Stimulated activated naive CD8-positive, alpha-beta T cell treated with anti-CD3 and anti-CD28 coated beads, Interleukin-15, amount 100 ng/mL, for 72 hours (primary cell): Measurements from ENCODE around the gene IGSF9.

Experiments
- ATAC-seq: fragments of 150-1000 bp; cut with Tn5 transposase; 2 replicates; pipeline ENCODE4 v1.10.0; 2021; ENCODE audit warnings: mild to moderate bottlenecking, moderate library complexity
- DNase-seq, 2 donors: peaks; one replicate each; pipeline ENCODE4 v3.0.0; 2021 to 2022
- H3K27ac Mint-ChIP-seq, 2 donors: one replicate each; pipeline ENCODE4 v1.8.0; 2022; ENCODE audit warnings: mild to moderate bottlenecking in 2 of 2, mixed read lengths in 2 of 2, moderate library complexity in 2 of 2
- H3K27me3 Mint-ChIP-seq: one replicate; pipeline ENCODE4 v1.8.0; 2022; ENCODE audit warnings: mixed read lengths
- H3K4me1 Mint-ChIP-seq: one replicate; pipeline ENCODE4 v1.8.0; 2022; ENCODE audit warnings: mild to moderate bottlenecking, mixed read lengths
- H3K4me3 Mint-ChIP-seq, 2 donors: one replicate each; pipeline ENCODE4 v1.8.0; 2022; ENCODE audit warnings: mild to moderate bottlenecking in 2 of 2, mixed read lengths in 2 of 2, moderate library complexity in 1 of 2
- H3K9me3 Mint-ChIP-seq, 2 donors: one replicate each; pipeline ENCODE4 v1.8.0; 2022; ENCODE audit warnings: mixed read lengths in 2 of 2

IGSF9 gene

GRCh38 chr1:159932296-159933285, 12.8 kb downstream of the IGSF9 start:
- ATAC-seq (no peak), DNase-seq (no peak)
- Mint-ChIP-seq H3K9me3 (no peaks in the 10 kb centered on the region), H3K27me3 (no peaks in the 10 kb centered on the region), H3K27ac (peak overlapping the region in 1 of 2 donors; percentile 19), H3K4me1 (peaks cover 11% of the 10 kb centered on the region), H3K4me3 (no peak overlapping the region)

GRCh38 chr1:159931795-159932173, 13.6 kb downstream of the IGSF9 start:
- no peak for DNase-seq
- no peak for ATAC-seq
- peaks cover 16% of the 10 kb centered on the region for H3K4me1 Mint-ChIP-seq
- H3K4me3 Mint-ChIP-seq: no peak overlapping the region
- no peaks in the 10 kb centered on the region for H3K9me3 Mint-ChIP-seq
- no peak overlapping the region for H3K27ac Mint-ChIP-seq
- no peaks in the 10 kb centered on the region for H3K27me3 Mint-ChIP-seq

GRCh38 chr1:159931101-159931794, 14.2 kb downstream of the IGSF9 start:
- Mint-ChIP-seq H3K27ac (peak overlapping the region in 1 of 2 donors; percentile 84), H3K27me3 (no peaks in the 10 kb centered on the region), H3K9me3 (no peaks in the 10 kb centered on the region), H3K4me1 (peaks cover 19% of the 10 kb centered on the region), H3K4me3 (no peak overlapping the region)
- ATAC-seq: no peak
- no peak for DNase-seq

GRCh38 chr1:159930634-159931033, 14.8 kb downstream of the IGSF9 start:
- H3K27me3 Mint-ChIP-seq: no peaks in the 10 kb centered on the region
- no peaks in the 10 kb centered on the region for H3K9me3 Mint-ChIP-seq
- DNase-seq (no peak), ATAC-seq (no peak)
- peak overlapping the region in 1 of 2 donors; percentile 84 for H3K27ac Mint-ChIP-seq
- peaks cover 22% of the 10 kb centered on the region for H3K4me1 Mint-ChIP-seq
- H3K4me3 Mint-ChIP-seq: no peak overlapping the region

GRCh38 chr1:159930216-159930615, 15.2 kb downstream of the IGSF9 start:
- DNase-seq (no peak), ATAC-seq (no peak)
- H3K4me1 Mint-ChIP-seq: peaks cover 26% of the 10 kb centered on the region
- H3K9me3 Mint-ChIP-seq: no peaks in the 10 kb centered on the region
- no peaks in the 10 kb centered on the region for H3K27me3 Mint-ChIP-seq
- no peak overlapping the region for H3K4me3 Mint-ChIP-seq
- H3K27ac Mint-ChIP-seq: no peak overlapping the region

- Mint-ChIP-seq H3K9me3 (no peaks in the 10 kb centered on the region), H3K27ac (no peak overlapping the region), H3K4me1 (peaks cover 27% of the 10 kb centered on the region), H3K27me3 (no peaks in the 10 kb centered on the region), H3K4me3 (peak overlapping the region in 1 of 2 donors; percentile 4)
- no peak for DNase-seq
- ATAC-seq: no peak
Measured at GRCh38 chr1:159929155-159930051, 16.0 kb downstream of the IGSF9 start.

- H3K27me3 Mint-ChIP-seq: no peaks in the 10 kb centered on the region
- DNase-seq: no peak
- ATAC-seq: no peak
- H3K27ac Mint-ChIP-seq: no peak overlapping the region
- H3K4me3 Mint-ChIP-seq: no peak overlapping the region
- H3K9me3 Mint-ChIP-seq: no peaks in the 10 kb centered on the region
- H3K4me1 Mint-ChIP-seq: peaks cover 32% of the 10 kb centered on the region
Measured at GRCh38 chr1:159928491-159929050, 16.8 kb downstream of the IGSF9 start.

- H3K27ac Mint-ChIP-seq: no peak overlapping the region
- H3K4me3 Mint-ChIP-seq: no peak overlapping the region
- no peaks in the 10 kb centered on the region for H3K27me3 Mint-ChIP-seq
Measured at GRCh38 chr1:159927849-159928431, 17.5 kb downstream of the IGSF9 start.

GRCh38 chr1:159927211-159927848, 18.1 kb downstream of the IGSF9 start:
- Mint-ChIP-seq H3K9me3 (no peaks in the 10 kb centered on the region), H3K4me1 (peaks cover 39% of the 10 kb centered on the region), H3K27ac (no peak overlapping the region), H3K4me3 (no peak overlapping the region), H3K27me3 (no peaks in the 10 kb centered on the region)
- no peak for ATAC-seq
- no peak for DNase-seq

More at GRCh38 chr1:159927849-159928431, 17.5 kb downstream of the IGSF9 start:
- Mint-ChIP-seq H3K9me3 (no peaks in the 10 kb centered on the region), H3K4me1 (peaks cover 36% of the 10 kb centered on the region)
- ATAC-seq (no peak), DNase-seq (no peak)

- DNase-seq (no peak), ATAC-seq (peak; percentile 15)
- H3K27ac Mint-ChIP-seq: peak overlapping the region; percentile 98 to 100
- H3K9me3 Mint-ChIP-seq: no peaks in the 10 kb centered on the region
- H3K4me1 Mint-ChIP-seq: peaks cover 55% of the 10 kb centered on the region
- no peaks in the 10 kb centered on the region for H3K27me3 Mint-ChIP-seq
- peak overlapping the region; percentile 91 to 97 for H3K4me3 Mint-ChIP-seq
Measured at GRCh38 chr1:159925719-159926078, 19.7 kb downstream of the IGSF9 start.

- H3K4me1 Mint-ChIP-seq: peaks cover 62% of the 10 kb centered on the region
- H3K27me3 Mint-ChIP-seq: no peaks in the 10 kb centered on the region
- H3K27ac Mint-ChIP-seq: peak within 1 kb of the TSS; percentile 98 to 100
- peak within 1 kb of the TSS; percentile 91 to 97 for H3K4me3 Mint-ChIP-seq
- ATAC-seq (peak; percentile 64), DNase-seq (peak; percentile 92 to 95)
- H3K9me3 Mint-ChIP-seq: no peaks in the 10 kb centered on the region
Measured at GRCh38 chr1:159924791-159925718, 20.4 kb downstream of the IGSF9 start, which contains the start of gene TAGLN2. TAGLN2 (minus strand) TSS chr1:159925507; CDS start chr1:159920509, 4,998 bp downstream.

GRCh38 chr1:159924025-159924790, 21.2 kb downstream of the IGSF9 start:
- Mint-ChIP-seq H3K4me3 (peak overlapping the region; percentile 91 to 97), H3K4me1 (peaks cover 70% of the 10 kb centered on the region), H3K27me3 (no peaks in the 10 kb centered on the region), H3K9me3 (no peaks in the 10 kb centered on the region), H3K27ac (peak overlapping the region; percentile 98 to 100)
- DNase-seq (peak; percentile 79 to 88), ATAC-seq (peak; percentile 65)
